Prostate gland (tissue), 2 donors: ENCODE data around the gene HSF2BP. TPM values are rescaled to one million over a fixed set of nuclear protein-coding genes. Genes with fewer than 3 reads are reported as not detected.

Source experiments
- DNase-seq: peaks from one replicate; pipeline ENCODE4 v3.0.0-alpha.2; 2019; ENCODE audit warnings: low spot score
- H3K27ac ChIP-seq, 2 donors: fragments of 200-600 bp; sonication (generic); 2 replicates each; pipeline ENCODE4 v1.5.1; 2017 to 2019
- H3K27me3 ChIP-seq: fragments of 200-600 bp; sonication (generic); replicated peaks from 2 replicates; pipeline ENCODE4 v1.5.1; 2019; ENCODE audit not compliant: insufficient read depth
- H3K36me3 ChIP-seq, 2 donors: fragments of 200-600 bp; sonication (generic); 1 replicate in 1 of 2; 2 replicates in 1 of 2; pipeline versions ENCODE4 v1.5.1 to v1.8.1; 2017 to 2019
- H3K4me1 ChIP-seq: fragments of 200-600 bp; sonication (generic); replicated peaks from 2 replicates; pipeline ENCODE4 v1.5.1; 2019
- H3K4me3 ChIP-seq, 2 donors: fragments of 200-600 bp; sonication (generic); 2 replicates each; pipeline ENCODE4 v1.5.1; 2017 to 2019
- H3K9me3 ChIP-seq: fragments of 200-600 bp; sonication (generic); 2 replicates; pipeline ENCODE4 v1.5.1; 2017
- CTCF ChIP-seq, 4 experiments: fragments of 200-600 bp in 2 of 4; fragments of 450-650 bp in 2 of 4; sonication (generic) in 2 of 4; IDR thresholded peaks; 1 replicate in 3 of 4; 2 replicates in 1 of 4; pipeline ENCODE4 v1.5.1; 2016 to 2019; ENCODE audit warnings: antibody characterized with exemption in 4 of 4, mild to moderate bottlenecking in 2 of 4, moderate library complexity in 2 of 4
- POLR2A ChIP-seq: fragments of 450-650 bp; IDR thresholded peaks from one replicate; pipeline ENCODE4 v1.6.1; 2016; ENCODE audit warnings: antibody characterized with exemption, mild to moderate bottlenecking
- POLR2AphosphoS5 ChIP-seq: sonication (generic); formaldehyde crosslinking; IDR thresholded peaks from one replicate; pipeline ENCODE4 v1.6.1; 2017; ENCODE audit warnings: antibody characterized with exemption
- WGBS: methylation state at CpG from one replicate; pipeline ENCODE4 v1.1.5; 2018; 5-methylcytosine and 5-hydroxymethylcytosine counted together
- intact Hi-C: fragments of 100-400 bp; cut with DNase I; formaldehyde crosslinking; loops from one replicate; pipeline ENCODE4 v1.14.2; 2022
- total RNA-seq, 2 donors: library from RNA; depleted of rRNA; stranded (reverse); fragments of >200 nt; gene quantifications; one replicate each; pipeline ENCODE4 v1.1.0, GENCODE V29; 2016

HSF2BP gene
- total RNA-seq, 2 donors from 2014 or later, result 3.2 to 7.0 TPM

- TF ChIP-seq CTCF (IDR thresholded peaks at IDR 0.05) (no peak), POLR2A (no peak), POLR2AphosphoS5 (no peak)
- 87% methylated on average over 7 of the region's 7 CpGs for WGBS
- Histone ChIP-seq H3K27me3 (no peaks in the 10 kb centered on the region), H3K9me3 (no peaks in the 10 kb centered on the region), H3K27ac (no peak overlapping the region), H3K4me1 (no peaks in the 10 kb centered on the region), H3K4me3 (no peak overlapping the region), H3K36me3 (no peaks in the 10 kb centered on the region)
- no peak for DNase-seq
- intact Hi-C loops, result no loop called here
Measured at GRCh38 chr21:43667191-43667904, 8.1 kb upstream of the HSF2BP start.

GRCh38 chr21:43665879-43666278 lies 6.6 kb upstream of the HSF2BP start:
- Histone ChIP-seq H3K9me3 (no peaks in the 10 kb centered on the region), H3K4me3 (no peak overlapping the region), H3K4me1 (no peaks in the 10 kb centered on the region), H3K36me3 (no peaks in the 10 kb centered on the region), H3K27me3 (no peaks in the 10 kb centered on the region), H3K27ac (no peak overlapping the region)
- WGBS, result 94% methylated on average over 4 of the region's 4 CpGs
- no peak for TF ChIP-seq CTCF (IDR thresholded peaks at IDR 0.05)
- TF ChIP-seq POLR2A, result no peak
- TF ChIP-seq POLR2AphosphoS5, result no peak
- DNase-seq, result no peak
- intact Hi-C loops, result no loop called here

- Histone ChIP-seq H3K27me3 (no peaks in the 10 kb centered on the region), H3K36me3 (no peaks in the 10 kb centered on the region), H3K4me3 (no peak overlapping the region), H3K4me1 (peaks cover 7% of the 10 kb centered on the region), H3K9me3 (no peaks in the 10 kb centered on the region), H3K27ac (no peak overlapping the region)
- intact Hi-C loops, result no loop called here
- WGBS, result 51% methylated on average over 4 of the region's 4 CpGs
- TF ChIP-seq CTCF (IDR thresholded peaks at IDR 0.05) (no peak), POLR2A (no peak), POLR2AphosphoS5 (no peak)
- no peak for DNase-seq
Measured at GRCh38 chr21:43664358-43664757, 5.1 kb upstream of the HSF2BP start.

- Histone ChIP-seq H3K27me3 (no peaks in the 10 kb centered on the region), H3K27ac (no peak overlapping the region), H3K9me3 (no peaks in the 10 kb centered on the region), H3K4me1 (peaks cover 7% of the 10 kb centered on the region), H3K4me3 (no peak overlapping the region), H3K36me3 (no peaks in the 10 kb centered on the region)
- no peak for DNase-seq
- TF ChIP-seq CTCF (IDR thresholded peaks at IDR 0.05) (no peak), POLR2A (no peak), POLR2AphosphoS5 (no peak)
- intact Hi-C loops, result no loop called here
- WGBS, result 93% methylated on average over 9 of the region's 9 CpGs
Measured at GRCh38 chr21:43663033-43663432, 3.7 kb upstream of the HSF2BP start.

GRCh38 chr21:43662286-43662685 lies 3.0 kb upstream of the HSF2BP start:
- intact Hi-C loops, result no loop called here
- DNase-seq, result no peak
- Histone ChIP-seq H3K4me1 (peaks cover 7% of the 10 kb centered on the region), H3K36me3 (no peaks in the 10 kb centered on the region), H3K27me3 (no peaks in the 10 kb centered on the region), H3K27ac (no peak overlapping the region), H3K9me3 (no peaks in the 10 kb centered on the region), H3K4me3 (no peak overlapping the region)
- no peak for TF ChIP-seq POLR2AphosphoS5
- TF ChIP-seq POLR2A, result no peak
- no peak for TF ChIP-seq CTCF (IDR thresholded peaks at IDR 0.05)
- WGBS, result 72% methylated on average over 6 of the region's 6 CpGs
